Esophagus muscularis mucosa (tissue), 4 donors: ENCODE data around the gene SLC8B1. TPM values are rescaled to one million over a fixed set of nuclear protein-coding genes. Genes with fewer than 3 reads are reported as not detected.

Experiments used
- DNase-seq: peaks from one replicate; pipeline ENCODE4 v3.0.0-alpha.2; 2017; ENCODE audit errors: extremely low spot score
- H3K27ac ChIP-seq, 4 donors: fragments of 200-600 bp; sonication (generic); replicated peaks in 1 of 4; 1 replicate in 3 of 4; 2 replicates in 1 of 4; pipeline ENCODE4 v1.5.1; 2016 to 2019; ENCODE audit warnings: mild to moderate bottlenecking in 1 of 4
- H3K27me3 ChIP-seq, 4 donors: fragments of 200-600 bp; sonication (generic); one replicate each; pipeline versions ENCODE4 v1.5.1 to v1.6.0; 2016 to 2019
- H3K36me3 ChIP-seq, 4 donors: fragments of 200-600 bp; sonication (generic); one replicate each; pipeline ENCODE4 v1.5.1; 2016 to 2019
- H3K4me1 ChIP-seq, 4 donors: fragments of 200-600 bp; sonication (generic); one replicate each; pipeline ENCODE4 v1.5.1; 2016 to 2019
- H3K4me3 ChIP-seq, 4 donors: fragments of 200-600 bp; sonication (generic); 1 replicate in 2 of 4; 2 replicates in 2 of 4; pipeline ENCODE4 v1.5.1; 2016 to 2019; ENCODE audit warnings: mild to moderate bottlenecking in 4 of 4, moderate library complexity in 1 of 4
- H3K9me3 ChIP-seq, 4 donors: fragments of 200-600 bp; sonication (generic); 1 replicate in 3 of 4; 2 replicates in 1 of 4; pipeline ENCODE4 v1.5.1; 2016 to 2019
- EP300 ChIP-seq: sonication (generic); formaldehyde crosslinking; IDR thresholded peaks from one replicate; pipeline ENCODE4 v1.6.1; 2017; ENCODE audit warnings: antibody characterized with exemption
- POLR2A ChIP-seq: fragments of 450-650 bp; IDR thresholded peaks from one replicate; pipeline ENCODE4 v1.6.1; 2017; ENCODE audit warnings: antibody characterized with exemption, moderate library complexity, mild to moderate bottlenecking, low read depth
- POLR2AphosphoS5 ChIP-seq, 2 donors: sonication (generic); formaldehyde crosslinking; IDR thresholded peaks; one replicate each; pipeline ENCODE4 v1.6.1; 2017; ENCODE audit warnings: antibody characterized with exemption in 2 of 2
- WGBS: methylation state at CpG from one replicate; pipeline ENCODE4 v1.1.5; 2018; 5-methylcytosine and 5-hydroxymethylcytosine counted together
- intact Hi-C: fragments of 100-400 bp; cut with DNase I; formaldehyde crosslinking; loops from one replicate; pipeline ENCODE4 v1.15.1; 2023
- total RNA-seq, 4 donors: library from RNA; depleted of rRNA; stranded (reverse); fragments of >200 nt; gene quantifications; one replicate each; pipeline versions ENCODE4 v1.1.0 to v1.2.1, GENCODE V29; 2016
- TF ChIP-seq, protein P1 (sequence below), 3 experiments: fragments of 200-600 bp in 2 of 3; fragments of 450-650 bp in 1 of 3; sonication (generic) in 2 of 3; IDR thresholded peaks; one replicate each; pipeline ENCODE4 v1.5.1; 2017 to 2019; ENCODE audit warnings: antibody characterized with exemption in 3 of 3, mild to moderate bottlenecking in 2 of 3, moderate library complexity in 1 of 3

Gene SLC8B1
- total RNA-seq, 4 donors from 2014 or later = 19.1 to 22.8 (median 19.8) TPM

GRCh38 chr12:113329022-113329790 lies 5.7 kb downstream of the SLC8B1 start:
- WGBS = 92% methylated on average over 7 of the region's 9 CpGs
- intact Hi-C loops = no loop called here
- no peaks in the 10 kb centered on the region for H3K27me3 ChIP-seq
- peak overlapping the region in 2 of 4 donors; percentile 4 to 8 for H3K27ac ChIP-seq
- no peak overlapping the region for H3K4me3 ChIP-seq
- peaks cover 26 to 45% (median 38%) of the 10 kb centered on the region in 4 donors for H3K4me1 ChIP-seq
- DNase-seq = no peak
- TF ChIP-seq POLR2A (no peak), POLR2AphosphoS5 (IDR thresholded peaks at IDR 0.05) (no peak), EP300 (no peak)
- TF ChIP-seq, protein P1, sequence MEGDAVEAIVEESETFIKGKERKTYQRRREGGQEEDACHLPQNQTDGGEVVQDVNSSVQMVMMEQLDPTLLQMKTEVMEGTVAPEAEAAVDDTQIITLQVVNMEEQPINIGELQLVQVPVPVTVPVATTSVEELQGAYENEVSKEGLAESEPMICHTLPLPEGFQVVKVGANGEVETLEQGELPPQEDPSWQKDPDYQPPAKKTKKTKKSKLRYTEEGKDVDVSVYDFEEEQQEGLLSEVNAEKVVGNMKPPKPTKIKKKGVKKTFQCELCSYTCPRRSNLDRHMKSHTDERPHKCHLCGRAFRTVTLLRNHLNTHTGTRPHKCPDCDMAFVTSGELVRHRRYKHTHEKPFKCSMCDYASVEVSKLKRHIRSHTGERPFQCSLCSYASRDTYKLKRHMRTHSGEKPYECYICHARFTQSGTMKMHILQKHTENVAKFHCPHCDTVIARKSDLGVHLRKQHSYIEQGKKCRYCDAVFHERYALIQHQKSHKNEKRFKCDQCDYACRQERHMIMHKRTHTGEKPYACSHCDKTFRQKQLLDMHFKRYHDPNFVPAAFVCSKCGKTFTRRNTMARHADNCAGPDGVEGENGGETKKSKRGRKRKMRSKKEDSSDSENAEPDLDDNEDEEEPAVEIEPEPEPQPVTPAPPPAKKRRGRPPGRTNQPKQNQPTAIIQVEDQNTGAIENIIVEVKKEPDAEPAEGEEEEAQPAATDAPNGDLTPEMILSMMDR (IDR thresholded peaks at IDR 0.05) = no peak
- peaks cover 5 to 32% (median 25%) of the 10 kb centered on the region in 4 donors for H3K36me3 ChIP-seq
- H3K9me3 ChIP-seq = no peaks in the 10 kb centered on the region

- H3K36me3 ChIP-seq = peaks cover 5 to 35% (median 25%) of the 10 kb centered on the region in 4 donors
- no peak overlapping the region for H3K4me3 ChIP-seq
- DNase-seq = no peak
- WGBS = 77% methylated on average over 5 of the region's 5 CpGs
- intact Hi-C loops = no loop called here
- no peak overlapping the region for H3K27ac ChIP-seq
- TF ChIP-seq, protein P1 (IDR thresholded peaks at IDR 0.05) = no peak
- no peak for TF ChIP-seq POLR2A
- TF ChIP-seq POLR2AphosphoS5 (IDR thresholded peaks at IDR 0.05) = no peak
- no peak for TF ChIP-seq EP300
- H3K27me3 ChIP-seq = no peaks in the 10 kb centered on the region
- H3K9me3 ChIP-seq = no peaks in the 10 kb centered on the region
- H3K4me1 ChIP-seq = peaks cover 20 to 37% (median 30%) of the 10 kb centered on the region in 4 donors
Observed at GRCh38 chr12:113328368-113328889, 6.5 kb downstream of the SLC8B1 start.

- TF ChIP-seq POLR2A = no peak
- TF ChIP-seq, protein P1 (IDR thresholded peaks at IDR 0.05) = no peak
- no peak for TF ChIP-seq EP300
- TF ChIP-seq POLR2AphosphoS5 (IDR thresholded peaks at IDR 0.05) = no peak
- no peaks in the 10 kb centered on the region for H3K27me3 ChIP-seq
- 65% methylated on average over 3 of the region's 4 CpGs for WGBS
- H3K4me3 ChIP-seq = no peak overlapping the region
- no peak for DNase-seq
- H3K27ac ChIP-seq = peak overlapping the region; percentile 20 to 54 (median 50)
- no peaks in the 10 kb centered on the region for H3K9me3 ChIP-seq
- intact Hi-C loops = no loop called here
- peaks cover 13 to 32% (median 19%) of the 10 kb centered on the region in 4 donors for H3K4me1 ChIP-seq
- peaks cover 0 to 28% (median 22%) of the 10 kb centered on the region in 4 donors for H3K36me3 ChIP-seq
Observed at GRCh38 chr12:113326775-113327395, 8.0 kb downstream of the SLC8B1 start.

GRCh38 chr12:113325916-113326315 lies 9.0 kb downstream of the SLC8B1 start:
- Histone ChIP-seq H3K9me3 (no peaks in the 10 kb centered on the region), H3K4me3 (no peak overlapping the region), H3K27me3 (no peaks in the 10 kb centered on the region), H3K36me3 (peaks cover 6 to 30% (median 19%) of the 10 kb centered on the region in 4 donors), H3K4me1 (peaks cover 13 to 32% (median 19%) of the 10 kb centered on the region in 4 donors), H3K27ac (peak overlapping the region in 2 of 4 donors; percentile 48 to 54)
- TF ChIP-seq POLR2A (no peak), POLR2AphosphoS5 (IDR thresholded peaks at IDR 0.05) (no peak), EP300 (no peak)
- TF ChIP-seq, protein P1 (IDR thresholded peaks at IDR 0.05) = no peak
- no peak for DNase-seq
- WGBS = 37% methylated on average over 3 of the region's 3 CpGs
- intact Hi-C loops = no loop called here
